Vagina (tissue), 2 donors: ENCODE data around the gene HNRNPA2B1. TPM values are rescaled to one million over a fixed set of nuclear protein-coding genes. Genes with fewer than 3 reads are reported as not detected.

Experiments used
- DNase-seq, 2 donors: peaks; one replicate each; pipeline ENCODE4 v3.0.0-alpha.2; 2017; ENCODE audit errors: extremely low spot score in 2 of 2
- H3K27ac ChIP-seq: fragments of 200-600 bp; sonication (generic); one replicate; pipeline ENCODE4 v1.5.1; 2019
- H3K27me3 ChIP-seq: fragments of 200-600 bp; sonication (generic); one replicate; pipeline ENCODE4 v1.5.1; 2019
- H3K36me3 ChIP-seq, 2 donors: fragments of 200-600 bp; sonication (generic); one replicate each; pipeline ENCODE4 v1.5.1; 2017 to 2019
- H3K4me1 ChIP-seq: fragments of 200-600 bp; sonication (generic); one replicate; pipeline ENCODE4 v1.5.1; 2019
- H3K4me3 ChIP-seq, 2 donors: fragments of 200-600 bp; sonication (generic); 1 replicate in 1 of 2; 2 replicates in 1 of 2; pipeline ENCODE4 v1.5.1; 2016 to 2019
- H3K9me3 ChIP-seq: fragments of 200-600 bp; sonication (generic); one replicate; pipeline ENCODE4 v1.5.1; 2019
- CTCF ChIP-seq, 3 experiments: fragments of 450-650 bp in 2 of 3; fragments of 200-600 bp in 1 of 3; sonication (generic) in 1 of 3; IDR thresholded peaks; one replicate each; pipeline ENCODE4 v1.5.1; 2017 to 2019; ENCODE audit warnings: antibody characterized with exemption in 3 of 3, mild to moderate bottlenecking in 2 of 3, moderate library complexity in 2 of 3
- POLR2A ChIP-seq, 2 donors: fragments of 450-650 bp; IDR thresholded peaks; one replicate each; pipeline ENCODE4 v1.6.1; 2017; ENCODE audit warnings: antibody characterized with exemption in 2 of 2, mild to moderate bottlenecking in 2 of 2, moderate library complexity in 2 of 2
- POLR2AphosphoS5 ChIP-seq, 2 donors: sonication (generic); formaldehyde crosslinking; IDR thresholded peaks; one replicate each; pipeline ENCODE4 v1.9.0; 2017; ENCODE audit warnings: antibody characterized with exemption in 2 of 2, mild to moderate bottlenecking in 2 of 2, low read depth in 1 of 2; ENCODE audit not compliant: insufficient read depth in 1 of 2
- intact Hi-C: fragments of 100-400 bp; cut with DNase I; formaldehyde crosslinking; loops from one replicate; pipeline ENCODE4 v1.15.1; 2023
- total RNA-seq: library from RNA; depleted of rRNA; stranded (reverse); fragments of >200 nt; gene quantifications from one replicate; pipeline ENCODE4 v1.2.3, GENCODE V29; 2016

HNRNPA2B1 gene
- total RNA-seq, 1 donor from 2014 or later: 222 TPM

DNA sequence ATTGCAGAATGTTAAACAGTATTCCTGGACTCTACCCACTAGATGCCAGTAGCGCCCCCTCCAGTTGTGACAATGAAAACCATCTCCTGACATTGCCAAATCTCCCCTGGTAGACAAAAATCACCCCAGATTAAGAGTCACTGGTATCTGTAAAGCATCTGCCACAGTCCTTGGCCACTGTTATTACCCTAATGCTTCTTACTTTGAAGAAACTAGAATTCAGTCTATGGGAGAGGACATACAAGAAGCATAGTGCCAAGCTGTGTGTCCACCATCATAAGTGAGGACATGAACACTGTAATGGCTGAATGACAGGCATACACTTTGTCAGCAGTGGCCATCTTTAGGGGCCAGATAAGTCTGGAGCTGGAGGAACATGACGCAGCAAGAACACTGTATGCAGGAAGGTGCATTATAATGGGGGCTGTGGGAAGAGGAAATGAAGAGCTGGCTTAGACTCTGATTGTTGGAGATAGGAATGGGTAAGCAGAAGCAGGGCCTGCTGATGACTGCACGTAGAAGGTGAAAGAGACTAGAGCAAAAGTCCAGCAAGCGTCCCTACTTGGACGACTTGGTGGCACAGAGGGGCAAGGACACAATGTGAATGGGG, 33.5 kb upstream of the HNRNPA2B1 start:
- H3K4me3 ChIP-seq: no peak overlapping the region
- DNase-seq: no peak
- intact Hi-C loops: no loop called here
- H3K27me3 ChIP-seq: no peaks in the 10 kb centered on the region
- no peaks in the 10 kb centered on the region for H3K4me1 ChIP-seq
- H3K27ac ChIP-seq: no peak overlapping the region
- no peaks in the 10 kb centered on the region for H3K9me3 ChIP-seq
- TF ChIP-seq CTCF (IDR thresholded peaks at IDR 0.05): no peak
- TF ChIP-seq POLR2AphosphoS5 (IDR thresholded peaks at IDR 0.05; ENCODE audit: insufficient read depth in 1 of 2, low read depth in 1 of 2): no peak
- H3K36me3 ChIP-seq: no peaks in the 10 kb centered on the region

DNA sequence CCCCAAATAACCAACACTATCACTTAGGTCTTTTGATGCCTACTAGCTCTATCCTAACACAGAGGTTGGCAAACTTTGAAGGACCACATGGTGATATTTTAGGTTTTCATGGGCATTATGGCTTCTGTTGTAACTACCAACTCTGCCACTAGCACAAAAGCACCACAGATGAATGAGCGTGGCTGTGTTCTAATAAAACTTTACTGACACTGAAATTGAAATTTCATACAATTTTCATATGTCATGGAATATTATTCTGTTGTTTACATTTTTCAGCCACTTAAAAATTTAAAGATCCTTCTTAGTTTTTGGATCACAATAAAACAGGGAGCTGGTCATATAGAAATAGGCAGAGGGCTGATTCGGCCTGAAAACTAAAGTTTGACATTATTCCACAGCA, 27.4 kb upstream of the HNRNPA2B1 start:
- Histone ChIP-seq H3K4me3 (no peak overlapping the region), H3K36me3 (no peaks in the 10 kb centered on the region), H3K9me3 (no peaks in the 10 kb centered on the region), H3K27me3 (no peaks in the 10 kb centered on the region), H3K4me1 (no peaks in the 10 kb centered on the region), H3K27ac (no peak overlapping the region)
- TF ChIP-seq POLR2AphosphoS5 (IDR thresholded peaks at IDR 0.05; ENCODE audit: insufficient read depth in 1 of 2, low read depth in 1 of 2) (no peak), CTCF (IDR thresholded peaks at IDR 0.05) (no peak)
- intact Hi-C loops: no loop called here
- DNase-seq: no peak

DNA sequence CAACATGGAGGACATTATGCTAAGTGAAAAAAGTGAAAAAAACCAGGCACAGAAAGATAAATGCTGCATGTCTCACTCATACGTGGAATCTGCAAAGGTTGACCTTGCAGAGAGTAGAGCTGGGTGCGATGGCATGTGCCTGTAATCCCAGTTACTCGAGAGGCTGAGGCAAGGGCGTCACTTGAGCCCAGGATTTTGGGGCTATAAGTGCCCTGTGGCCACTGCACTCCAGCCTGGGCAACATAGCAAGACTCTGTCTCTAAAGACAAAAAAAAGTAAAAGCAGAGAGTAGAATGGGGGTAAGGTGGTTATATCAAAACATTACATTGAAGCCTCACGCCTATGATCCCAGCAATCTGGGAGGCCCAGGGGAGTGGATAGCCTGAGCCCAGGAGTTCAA, 23.8 kb upstream of the HNRNPA2B1 start:
- H3K4me1 ChIP-seq: no peaks in the 10 kb centered on the region
- no peak overlapping the region for H3K27ac ChIP-seq
- H3K36me3 ChIP-seq: no peaks in the 10 kb centered on the region
- intact Hi-C loops: no loop called here
- TF ChIP-seq POLR2AphosphoS5 (IDR thresholded peaks at IDR 0.05; ENCODE audit: insufficient read depth in 1 of 2, low read depth in 1 of 2) (no peak), POLR2A (IDR thresholded peaks at IDR 0.05) (no peak), CTCF (IDR thresholded peaks at IDR 0.05) (no peak)
- DNase-seq: no peak
- no peaks in the 10 kb centered on the region for H3K27me3 ChIP-seq
- H3K9me3 ChIP-seq: no peaks in the 10 kb centered on the region
- H3K4me3 ChIP-seq: no peak overlapping the region

DNA sequence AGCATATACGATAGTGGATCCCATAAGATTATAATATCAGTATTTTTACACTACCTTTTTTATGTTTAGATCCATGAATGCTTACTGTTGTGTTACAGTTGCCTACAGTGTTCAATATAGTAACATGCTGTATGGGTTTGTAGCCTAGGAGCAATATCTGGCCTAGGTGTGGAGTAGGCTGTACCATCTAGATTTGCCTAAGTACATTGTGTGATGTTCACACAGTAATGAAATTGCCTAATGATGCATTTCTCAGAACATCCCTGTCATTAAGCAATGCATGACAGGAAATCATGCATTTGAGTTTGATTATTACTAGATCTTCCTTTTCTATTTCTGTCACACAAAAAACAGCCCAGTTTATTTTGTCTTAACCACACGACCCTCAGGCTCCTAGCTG, 15.5 kb upstream of the HNRNPA2B1 start:
- Histone ChIP-seq H3K4me1 (no peaks in the 10 kb centered on the region), H3K4me3 (no peak overlapping the region), H3K36me3 (peaks cover 0 to 15% of the 10 kb centered on the region in 2 donors), H3K27ac (no peak overlapping the region), H3K9me3 (no peaks in the 10 kb centered on the region), H3K27me3 (no peaks in the 10 kb centered on the region)
- TF ChIP-seq POLR2AphosphoS5 (IDR thresholded peaks at IDR 0.05; ENCODE audit: insufficient read depth in 1 of 2, low read depth in 1 of 2) (no peak), POLR2A (IDR thresholded peaks at IDR 0.05) (no peak), CTCF (IDR thresholded peaks at IDR 0.05) (no peak)
- intact Hi-C loops: no loop called here
- no peak for DNase-seq

DNA sequence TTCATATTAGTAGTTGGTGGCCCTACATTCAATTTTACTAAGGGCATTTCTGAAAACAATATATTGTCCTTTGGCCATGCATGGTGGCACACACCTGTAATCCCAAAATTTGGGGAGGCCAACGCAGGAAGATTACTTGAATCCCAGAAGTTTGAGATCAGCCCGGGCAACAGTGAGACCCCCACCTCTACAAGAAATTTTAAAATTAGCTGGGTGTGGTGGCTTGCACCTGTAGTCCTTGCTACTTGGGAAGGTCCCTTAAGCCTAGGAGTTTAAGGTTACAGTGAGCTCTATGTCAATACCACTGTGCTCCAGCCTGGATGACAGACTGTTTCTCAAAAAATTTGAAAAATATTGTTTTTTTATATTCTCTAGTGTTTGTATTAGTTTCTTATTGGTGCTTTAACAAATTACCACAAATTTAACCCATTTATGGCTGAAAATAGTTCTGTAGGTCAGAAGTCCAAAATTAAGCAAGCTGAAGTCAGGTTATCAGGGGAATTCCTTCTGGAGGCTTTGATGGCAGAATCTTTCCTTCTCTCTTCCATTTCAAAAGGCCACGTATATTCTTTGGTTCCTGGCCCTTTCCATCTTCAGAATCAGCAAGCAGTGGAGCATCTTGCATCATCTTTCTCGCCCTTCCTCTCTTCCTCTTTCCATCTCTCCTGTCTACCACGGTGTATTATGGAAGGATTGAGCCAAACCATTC, 13.4 kb upstream of the HNRNPA2B1 start:
- no peaks in the 10 kb centered on the region for H3K27me3 ChIP-seq
- no peak overlapping the region for H3K4me3 ChIP-seq
- H3K36me3 ChIP-seq: peaks cover 0 to 33% of the 10 kb centered on the region in 2 donors
- DNase-seq: no peak
- TF ChIP-seq POLR2A (IDR thresholded peaks at IDR 0.05): no peak
- no peak for TF ChIP-seq POLR2AphosphoS5 (IDR thresholded peaks at IDR 0.05; ENCODE audit: insufficient read depth in 1 of 2, low read depth in 1 of 2)
- no peak for TF ChIP-seq CTCF (IDR thresholded peaks at IDR 0.05)
- H3K4me1 ChIP-seq: no peaks in the 10 kb centered on the region
- intact Hi-C loops: no loop called here
- H3K27ac ChIP-seq: no peak overlapping the region
- no peaks in the 10 kb centered on the region for H3K9me3 ChIP-seq
